HG03045 (cell line): ENCODE data around the gene CD300LB.

ENCODE experiments used
- ATAC-seq: cut with Tn5 transposase; IDR thresholded peaks from one replicate; pipeline ENCODE4 v1.9.1; 2021; ENCODE audit warnings: mild to moderate bottlenecking, moderate library complexity; ENCODE audit not compliant: unreplicated experiment

CD300LB gene

DNA sequence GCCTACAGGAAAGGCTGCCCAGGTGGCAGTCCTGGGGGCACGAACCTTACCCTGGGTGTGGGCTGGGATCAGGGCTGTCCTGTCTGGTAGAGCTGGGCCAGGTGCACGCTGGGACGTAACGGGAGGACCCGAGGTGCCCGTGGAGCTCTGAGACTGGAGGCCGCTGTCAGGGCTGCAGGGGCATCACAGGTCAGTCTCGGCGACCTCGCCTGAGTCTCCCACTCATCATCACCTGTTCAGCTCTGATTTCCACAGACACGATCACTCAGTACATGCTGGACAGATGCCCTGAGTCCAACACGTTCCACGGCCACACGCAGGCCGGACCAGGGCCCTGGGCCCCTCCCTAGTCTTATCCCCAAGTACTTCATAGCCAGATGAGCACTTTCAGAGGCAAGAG lies 19.3 kb upstream of the CD300LB start:
- ATAC-seq, result no peak

DNA sequence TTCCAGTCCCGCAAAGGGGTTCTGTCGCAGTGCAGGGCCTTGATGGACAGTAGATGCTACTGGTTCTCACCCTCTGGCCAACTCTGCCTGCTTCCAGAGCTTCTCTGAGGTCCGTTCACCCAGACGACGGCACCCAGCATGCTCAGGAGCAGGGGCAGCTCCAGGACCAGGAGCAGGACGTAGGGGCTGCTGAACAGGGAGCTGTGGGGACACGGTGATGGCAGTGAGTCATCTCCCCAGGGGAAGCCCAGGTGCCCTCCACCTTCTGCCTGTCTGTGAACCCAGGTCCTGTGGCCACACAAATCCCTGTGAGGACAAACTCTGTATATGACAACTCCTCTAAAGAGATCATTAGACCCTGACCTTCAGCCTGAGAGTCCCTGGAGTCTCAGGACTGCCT lies 18.1 kb upstream of the CD300LB start:
- ATAC-seq, result no peak

DNA sequence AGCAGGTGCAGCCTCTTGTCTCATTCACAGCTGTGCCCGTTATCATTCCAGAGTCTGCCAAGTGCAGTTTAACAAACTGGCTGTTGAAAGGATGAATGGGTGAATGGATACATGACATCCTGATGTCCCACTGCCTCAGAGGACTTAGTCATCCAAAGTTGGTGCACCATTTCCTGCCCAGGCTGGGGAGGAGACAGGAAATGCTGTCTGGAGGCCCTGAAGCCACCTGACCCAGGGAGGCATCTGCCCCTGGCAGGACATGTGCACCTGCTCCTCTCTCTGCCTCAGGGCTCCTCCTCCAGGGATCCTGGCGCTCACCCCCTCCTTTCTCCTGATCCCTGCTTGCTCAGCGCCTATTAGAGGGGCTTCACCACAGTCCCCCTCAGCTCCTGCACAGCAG lies 16.5 kb upstream of the CD300LB start:
- no peak for ATAC-seq

DNA sequence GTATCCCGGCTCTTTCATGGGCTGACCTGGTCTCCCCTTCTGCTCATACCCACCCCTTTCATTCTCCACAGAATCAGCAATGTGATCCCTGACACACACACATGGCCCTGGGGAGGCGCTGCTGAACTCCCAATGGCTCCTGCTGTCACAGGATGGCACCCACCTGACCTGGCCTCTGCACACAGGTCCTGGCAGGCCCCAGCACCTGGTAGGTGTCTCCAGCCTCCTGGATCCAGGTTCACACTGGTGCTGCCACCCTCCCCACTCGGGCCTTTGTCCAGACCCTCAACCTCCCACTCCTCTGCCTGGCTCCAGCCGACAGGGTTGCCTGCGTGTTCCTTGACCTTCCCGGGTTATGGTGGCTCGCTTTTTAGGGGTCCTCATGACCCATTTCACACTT lies 16.0 kb upstream of the CD300LB start:
- no peak for ATAC-seq

DNA sequence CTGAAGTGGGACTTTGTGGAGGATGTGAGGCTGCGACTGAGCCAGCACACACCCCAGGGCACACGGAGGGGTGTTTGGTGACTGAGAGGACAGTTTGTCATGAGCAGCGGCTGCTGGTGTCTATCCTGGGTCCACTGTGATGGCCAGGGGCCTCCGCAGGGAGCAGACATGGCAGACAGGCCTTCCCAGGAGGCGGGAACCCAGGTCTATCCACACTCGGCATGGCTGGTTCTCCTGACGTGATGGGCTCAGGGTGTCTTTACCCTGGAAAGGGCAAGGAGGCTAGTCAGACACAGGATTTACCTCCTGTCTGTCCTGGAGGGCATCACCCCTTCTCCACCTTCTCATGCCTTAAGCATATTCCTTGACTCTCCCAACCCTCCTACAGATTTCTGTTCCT lies 15.3 kb upstream of the CD300LB start:
- ATAC-seq, result no peak

DNA sequence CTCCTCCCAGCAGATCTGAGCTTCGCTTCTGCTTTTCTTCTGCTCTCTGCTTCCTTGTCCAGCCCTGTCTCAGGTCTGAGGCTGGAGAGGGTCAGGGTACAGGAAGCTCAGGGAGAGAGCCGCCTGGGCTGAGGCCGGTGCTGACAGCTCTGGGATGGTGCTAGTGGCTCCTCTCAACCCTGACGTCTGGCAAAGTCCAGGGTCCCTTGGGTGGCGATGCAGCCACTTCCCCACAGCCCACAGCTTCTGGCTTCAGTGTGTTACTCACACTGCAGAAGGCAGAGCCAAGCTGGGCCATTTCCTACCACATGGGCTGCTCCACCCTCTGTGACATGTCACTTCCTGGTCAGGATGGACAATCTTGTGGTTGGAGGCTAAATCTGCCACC lies 14.6 kb upstream of the CD300LB start, which contains the start of gene CD300C:
Gene CD300C (minus strand): TSS at position 273 of the 388 bp plus-strand sequence. CDS start 333 bp downstream, outside the sequence.
- ATAC-seq, result no peak

DNA sequence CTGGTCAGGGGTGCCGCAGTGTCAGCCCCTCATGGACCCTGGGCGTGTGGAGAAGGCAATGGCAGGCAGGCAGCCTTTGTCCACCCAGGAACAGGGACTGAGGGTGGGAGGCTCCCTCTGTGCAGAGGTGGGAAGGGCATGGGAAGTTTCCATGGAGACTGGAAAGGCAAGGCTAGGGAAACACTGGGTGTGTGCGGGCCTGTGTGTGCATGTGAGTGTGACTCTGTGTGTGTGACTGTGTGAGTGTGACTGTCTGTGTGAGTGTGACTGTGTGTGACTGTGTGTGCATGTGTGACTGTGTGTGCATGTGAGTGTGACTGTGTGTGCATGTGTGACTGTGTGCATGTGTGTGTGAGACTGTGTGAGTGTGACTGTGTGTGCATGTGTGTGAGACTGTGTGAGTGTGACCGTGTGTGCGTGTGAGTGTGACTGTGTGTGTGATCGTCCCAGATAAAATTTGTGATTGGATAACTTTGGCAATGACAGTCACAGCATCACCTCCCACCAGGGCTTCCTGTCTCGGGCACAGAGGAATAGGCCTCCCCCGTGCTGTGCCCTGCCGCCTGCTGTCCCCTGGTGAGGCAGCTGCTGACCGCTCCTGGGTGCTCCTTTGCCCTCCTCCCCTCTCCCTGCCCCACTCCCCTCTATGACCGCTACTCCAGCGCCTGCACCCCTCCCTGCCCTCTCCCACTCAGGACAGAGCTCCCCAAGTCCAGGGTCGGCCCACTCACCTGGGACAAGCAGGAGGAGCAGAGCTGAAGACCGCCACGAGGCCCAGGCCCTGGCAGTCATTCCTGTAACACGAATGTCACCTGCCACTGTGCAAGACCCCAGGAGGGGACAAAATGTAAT lies 13.9 kb upstream of the CD300LB start:
- no peak for ATAC-seq

DNA sequence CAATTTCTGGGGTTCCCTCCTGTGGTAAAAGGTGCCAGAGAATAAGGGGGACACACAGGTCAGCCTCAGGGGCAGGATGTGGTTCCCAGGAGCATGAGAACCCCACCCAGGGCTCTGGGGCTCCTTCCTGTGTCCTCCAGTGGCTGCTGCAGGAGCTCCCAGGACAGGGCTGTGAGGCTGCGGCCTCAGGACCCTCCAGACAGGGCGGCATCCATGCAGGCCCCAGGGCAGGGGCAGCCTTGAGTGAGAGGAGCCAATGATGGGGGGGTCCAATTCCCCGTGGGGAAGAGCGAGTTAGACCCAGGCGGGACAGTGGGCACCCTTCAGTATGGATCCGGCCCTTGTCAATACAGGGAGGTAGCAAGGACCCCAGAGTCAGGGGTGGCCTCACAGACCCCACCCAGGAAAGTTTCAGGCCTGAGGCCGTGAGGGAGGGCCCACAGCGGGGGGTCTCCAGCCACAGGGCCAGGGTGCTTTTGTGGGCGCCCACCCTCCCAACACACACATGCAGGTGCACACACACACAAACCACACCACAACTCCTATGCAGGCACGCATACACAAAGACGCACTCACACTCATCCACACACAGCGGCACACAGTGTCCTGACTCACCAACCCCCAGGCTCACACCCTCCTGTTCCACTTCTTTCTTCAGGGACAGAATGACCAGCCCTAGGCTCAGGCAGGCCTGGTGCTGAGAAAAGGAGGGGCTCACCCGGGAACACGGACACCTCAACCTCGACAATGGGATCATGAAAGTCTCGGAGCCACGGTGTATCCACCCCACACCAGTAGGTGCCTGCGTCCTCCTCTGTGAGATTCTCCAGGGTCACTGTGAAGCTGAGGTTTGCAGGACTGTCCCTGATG lies 12.9 kb upstream of the CD300LB start:
- ATAC-seq, result no peak

DNA sequence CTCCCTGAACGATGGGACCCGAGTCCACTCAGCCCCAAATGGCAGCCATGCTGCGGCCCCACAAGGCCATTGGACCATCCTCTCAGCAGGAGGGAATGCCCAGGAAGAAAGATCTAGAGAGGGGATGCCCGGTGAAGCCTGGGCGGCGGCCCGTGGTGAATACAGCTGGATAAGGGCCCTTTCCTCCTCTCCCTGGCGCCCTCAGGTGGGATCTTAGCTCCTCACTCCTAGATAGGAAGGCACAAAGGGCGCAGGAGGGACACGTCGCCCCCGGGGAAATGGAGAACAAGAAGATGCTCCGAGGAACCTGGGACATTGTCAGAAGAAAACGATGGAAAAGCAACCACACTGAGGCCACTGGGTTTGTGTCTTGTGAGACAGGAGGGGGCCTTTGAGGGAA lies 12.1 kb upstream of the CD300LB start:
- ATAC-seq, result no peak

DNA sequence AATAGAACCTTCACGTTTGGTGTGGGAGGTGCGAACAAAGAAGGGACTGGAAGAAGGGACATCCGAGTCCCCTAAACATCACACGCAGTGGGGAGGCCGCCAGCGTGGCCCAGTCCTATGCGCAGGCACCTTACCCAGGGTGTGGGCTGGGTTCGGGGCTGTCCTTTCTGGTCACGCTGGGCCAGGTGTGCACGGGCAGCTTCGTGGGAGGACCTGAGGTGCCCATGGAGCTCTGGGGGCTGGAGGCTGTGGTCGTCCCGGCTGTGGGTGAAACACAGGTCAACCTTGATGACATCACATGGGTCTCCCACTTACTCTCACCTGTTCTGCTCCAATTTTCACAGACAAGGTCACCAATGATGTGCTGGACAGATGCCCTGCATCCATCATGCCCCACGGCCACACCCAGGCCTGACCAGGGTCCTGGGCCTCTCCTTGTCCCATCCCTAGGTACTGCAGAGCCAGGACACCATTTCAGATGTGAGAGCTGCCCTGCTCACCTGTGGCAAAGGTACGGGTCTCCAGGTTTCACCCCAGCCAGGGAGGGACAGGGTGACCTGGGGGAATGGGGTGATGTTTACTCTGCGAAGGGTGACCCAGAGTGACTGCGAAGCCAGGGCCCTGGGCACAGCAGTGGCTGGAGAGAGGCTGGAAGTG lies 11.6 kb upstream of the CD300LB start:
- no peak for ATAC-seq

DNA sequence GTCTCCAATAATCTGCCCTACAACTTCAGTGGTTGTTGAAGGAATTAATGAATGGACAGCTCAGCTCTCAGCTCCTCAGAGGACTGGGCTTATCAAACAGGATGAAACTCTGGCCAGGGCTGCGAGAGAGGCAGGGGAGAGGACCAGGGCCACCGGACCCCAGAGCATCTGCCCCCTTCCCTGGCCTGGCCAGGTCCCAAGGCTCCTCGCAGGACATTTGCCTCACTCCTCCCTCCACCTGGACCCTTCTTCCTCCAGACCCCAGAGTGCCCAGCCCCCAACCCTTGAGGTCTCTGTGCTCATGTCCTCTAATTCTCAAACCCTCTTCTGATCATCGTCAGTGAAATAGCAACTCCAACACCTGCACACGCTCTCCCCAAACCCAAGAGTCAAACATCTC lies 10.9 kb upstream of the CD300LB start:
- ATAC-seq, result no peak

DNA sequence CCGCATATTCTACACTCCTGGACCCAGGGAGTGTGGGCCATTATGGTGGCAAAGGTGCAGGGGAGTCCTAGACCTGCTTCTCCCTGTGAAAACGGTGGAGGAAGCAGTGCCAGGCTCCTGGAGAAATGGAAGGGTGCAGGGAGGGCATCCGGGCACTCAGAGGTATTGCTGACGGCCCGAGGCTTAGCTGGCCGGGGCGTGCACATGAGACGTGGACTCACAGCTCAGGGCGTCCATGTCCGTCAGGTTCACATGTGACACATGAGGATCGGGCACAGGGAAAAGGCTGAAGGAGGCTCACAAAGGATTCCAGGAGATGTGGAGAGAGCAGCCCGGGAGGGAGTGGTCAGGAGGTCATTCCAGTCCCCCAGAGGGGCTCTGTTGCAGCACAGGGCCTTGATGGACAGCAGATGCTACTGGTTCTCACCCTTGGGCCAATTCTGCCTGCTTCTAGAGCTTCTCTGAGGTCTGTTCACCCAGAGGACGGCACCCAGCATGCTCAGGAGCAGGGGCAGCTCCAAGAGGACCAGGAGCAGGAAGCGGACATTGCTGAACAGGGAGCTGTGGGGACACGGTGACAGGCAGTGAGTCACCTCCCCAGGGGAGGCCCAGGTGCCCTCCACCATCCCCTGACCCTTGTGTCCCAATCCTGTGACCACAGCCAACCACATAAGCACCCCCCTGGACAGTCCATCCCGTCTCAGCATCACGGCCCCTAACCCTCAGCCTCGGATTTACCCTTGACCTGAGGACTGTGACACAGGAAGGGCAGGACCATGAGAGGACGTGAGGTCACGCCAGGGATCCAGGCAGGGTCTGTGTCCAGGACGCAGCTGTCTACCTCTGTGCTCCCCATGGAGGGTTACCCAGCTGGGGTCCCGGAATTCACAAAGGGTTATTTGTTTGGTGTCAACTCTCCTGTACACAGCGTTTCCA lies 10.2 kb upstream of the CD300LB start:
- ATAC-seq, result no peak

DNA sequence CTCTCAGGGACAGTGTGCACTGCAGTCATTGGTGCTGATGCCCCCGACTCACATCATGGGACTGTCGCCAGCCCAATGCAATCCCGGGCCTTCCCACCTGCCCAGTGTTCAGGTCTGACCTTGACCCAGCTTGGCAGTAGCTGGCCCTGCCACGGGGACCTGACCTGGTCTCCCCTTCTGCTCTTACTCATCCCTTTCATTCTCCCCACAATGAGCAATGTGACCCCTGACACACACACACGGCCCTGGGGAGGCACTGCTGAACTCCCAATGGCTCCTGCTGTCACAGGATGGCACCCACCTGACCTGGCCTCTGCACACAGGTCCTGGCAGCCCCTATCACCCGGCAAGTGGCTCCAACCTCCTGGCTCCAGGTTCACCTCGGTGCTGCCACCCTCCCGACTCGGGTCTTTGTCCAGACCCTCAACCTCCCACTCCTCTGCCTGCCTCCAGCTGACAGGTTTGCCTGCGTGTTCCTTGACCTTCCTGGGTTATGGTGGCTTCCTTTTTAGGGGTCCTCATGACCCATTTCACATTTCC lies 8.1 kb upstream of the CD300LB start:
- ATAC-seq, result no peak

DNA sequence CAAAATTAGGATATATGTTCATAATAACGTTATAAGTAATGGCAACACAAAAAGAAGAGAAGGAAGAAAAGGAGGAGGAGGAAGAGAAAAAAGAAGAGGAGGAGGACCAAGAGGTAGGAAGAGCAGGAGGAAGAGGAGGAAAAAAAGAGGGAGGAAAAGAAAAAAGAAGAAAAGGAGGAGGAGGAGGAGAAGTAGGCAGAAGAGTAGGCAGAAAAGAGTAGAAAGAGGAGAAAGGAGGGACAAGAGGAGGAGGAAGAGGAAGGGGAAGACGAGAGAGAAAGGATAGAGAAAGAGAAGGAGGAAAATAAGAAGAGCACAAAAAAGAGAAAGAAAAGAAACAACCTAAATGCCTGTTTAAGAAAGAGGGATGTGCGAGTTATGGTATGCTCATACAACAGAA lies 5.6 kb upstream of the CD300LB start:
- ATAC-seq, result no peak

DNA sequence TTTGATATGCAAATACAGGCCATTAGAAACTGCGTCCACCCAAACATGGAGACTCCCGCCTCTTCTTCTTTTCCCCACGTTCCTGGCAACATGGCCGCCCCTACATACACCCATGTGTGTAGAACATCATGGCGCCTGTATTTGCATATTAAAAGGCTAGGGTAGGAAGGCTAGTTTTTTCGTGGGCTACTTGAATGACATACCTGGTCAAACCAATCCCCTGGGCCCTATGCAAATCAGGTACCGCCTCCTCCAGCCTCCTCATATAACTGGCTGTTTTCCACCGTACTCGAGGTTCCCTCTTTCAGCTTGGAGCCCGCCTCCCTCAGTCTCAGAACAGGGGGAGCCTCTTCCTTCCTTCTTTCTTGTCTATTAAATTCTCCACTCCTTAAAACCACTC lies 840 bp upstream of the CD300LB start:
- ATAC-seq, result no peak

DNA sequence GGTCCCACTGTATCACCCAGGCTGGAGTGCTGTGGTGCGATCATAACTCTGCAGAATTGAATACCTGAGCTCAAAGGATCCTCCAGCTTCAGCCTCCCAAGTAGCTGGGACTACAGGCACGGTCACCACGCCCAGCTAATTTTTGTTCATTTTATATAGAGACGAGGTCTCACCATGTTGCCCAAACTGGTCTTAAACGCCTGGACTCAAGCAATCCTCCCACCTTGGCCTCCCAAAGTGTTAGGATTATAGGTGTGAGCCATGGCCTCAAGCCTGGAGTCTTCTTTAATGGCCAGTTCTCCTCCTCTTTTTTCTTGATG lies 484 bp downstream of the CD300LB start:
- ATAC-seq, result no peak

DNA sequence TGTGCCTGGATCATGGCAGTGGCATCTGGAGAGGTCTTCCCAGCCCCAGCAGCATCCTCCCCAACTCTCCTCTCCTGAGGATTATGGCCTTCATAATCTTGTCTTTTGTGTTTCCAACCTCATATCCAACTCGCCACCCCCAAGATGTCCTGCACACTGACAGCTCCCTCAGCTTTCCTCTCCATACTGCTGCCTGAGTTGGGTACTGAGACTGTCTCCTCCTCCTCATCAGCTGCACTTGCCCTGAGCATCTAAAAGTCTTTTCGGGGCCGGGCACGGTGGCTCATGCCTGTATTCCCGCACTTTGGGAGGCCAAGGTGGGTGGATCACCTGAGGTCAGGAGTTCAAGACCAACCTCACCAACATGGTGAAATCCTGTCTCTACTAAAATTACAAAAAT lies 2.0 kb downstream of the CD300LB start:
- ATAC-seq, result no peak

DNA sequence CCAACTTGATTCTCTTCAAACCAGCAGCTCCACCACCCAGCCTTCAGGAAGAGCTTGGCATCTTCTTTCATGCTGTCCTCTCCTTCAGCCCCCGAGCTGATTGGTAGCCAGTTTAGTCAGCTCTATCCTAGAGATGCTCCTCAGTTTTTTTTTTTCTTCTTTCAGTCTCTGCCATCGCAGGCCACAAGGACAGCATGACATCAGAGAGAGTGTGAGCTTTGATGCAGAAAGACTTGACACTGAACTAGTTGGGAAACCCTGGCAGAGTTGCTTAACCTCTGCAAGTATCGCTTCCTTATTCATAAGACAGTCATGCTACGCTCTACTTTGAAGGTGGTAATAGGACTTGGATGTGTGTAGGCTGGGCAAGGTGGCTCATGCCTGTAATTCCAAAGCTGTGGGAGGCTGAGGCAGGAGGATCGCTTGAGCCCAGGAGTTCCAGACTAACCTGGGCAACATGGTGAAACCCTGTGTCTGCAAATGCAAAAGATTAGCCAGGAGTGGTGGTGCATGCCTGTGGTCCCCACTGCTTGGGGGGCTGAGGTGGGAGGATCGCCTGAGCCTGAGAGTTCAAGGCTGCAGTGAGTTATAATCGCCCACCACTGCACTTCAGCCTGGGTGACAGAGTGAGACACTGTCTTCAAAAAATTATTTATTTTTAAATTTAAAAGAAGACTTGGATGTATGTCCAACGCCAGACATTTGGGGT lies 2.6 kb downstream of the CD300LB start:
- no peak for ATAC-seq

DNA sequence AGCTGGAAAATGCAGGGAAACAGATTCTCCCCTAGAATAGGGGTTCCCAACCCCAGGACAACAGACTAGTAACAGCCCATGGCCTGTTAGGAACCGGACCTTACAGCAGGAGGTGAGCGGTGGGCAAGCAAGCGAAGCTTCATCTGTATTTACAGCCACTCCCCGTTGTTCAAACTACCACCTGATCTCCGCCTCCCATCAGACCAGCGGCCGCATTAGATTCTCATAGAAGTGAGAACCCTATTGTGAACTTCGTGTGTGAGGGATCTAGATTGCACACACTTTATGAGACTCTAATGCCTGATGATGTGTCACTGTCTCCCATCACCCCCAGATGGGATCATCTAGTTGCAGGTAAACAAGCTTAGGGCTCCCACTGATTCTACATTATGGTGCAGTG lies 3.5 kb downstream of the CD300LB start:
- ATAC-seq, result no peak

DNA sequence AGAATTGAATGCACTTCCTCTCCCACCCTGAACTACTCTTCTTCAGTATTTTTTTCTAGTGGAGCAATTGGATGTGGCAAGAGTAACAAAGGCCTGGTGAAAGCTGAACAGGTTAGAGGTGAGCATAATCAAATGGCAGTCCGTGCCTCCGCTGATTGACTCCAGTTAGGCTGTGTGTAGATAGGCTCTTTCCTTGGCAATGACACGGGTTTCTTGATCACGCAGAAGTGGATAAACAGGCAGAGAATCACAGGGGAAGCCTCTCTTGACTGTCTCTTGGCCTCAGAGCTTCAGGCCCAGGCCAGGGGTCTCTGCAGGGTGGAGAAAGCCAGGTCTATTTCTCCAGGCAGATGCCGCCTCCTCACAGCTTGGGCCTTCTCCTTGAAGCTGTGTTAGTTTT lies 4.2 kb downstream of the CD300LB start:
- no peak for ATAC-seq
